ENCODE measurements around the gene NXPE1.

Gene NXPE1

GRCh38 chr11:114478768-114479167 is 80.9 kb downstream of the NXPE1 start:
- Histone ChIP-seq H3K9ac (ENCODE audit: low read length) (no peak overlapping the region), H3K4me3 (ENCODE audit: low read length) (no peak overlapping the region), H3K4me1 (ENCODE audit: control insufficient read depth, insufficient read depth, low read length) (no peaks in the 10 kb centered on the region), H3K27me3 (ENCODE audit: control insufficient read depth, insufficient read depth, low read length) (no peaks in the 10 kb centered on the region), H3K36me3 (ENCODE audit: control insufficient read depth, insufficient read depth, low read length) (no peaks in the 10 kb centered on the region), H3K9me3 (ENCODE audit: control insufficient read depth, low read length) (no peaks in the 10 kb centered on the region)

DNA sequence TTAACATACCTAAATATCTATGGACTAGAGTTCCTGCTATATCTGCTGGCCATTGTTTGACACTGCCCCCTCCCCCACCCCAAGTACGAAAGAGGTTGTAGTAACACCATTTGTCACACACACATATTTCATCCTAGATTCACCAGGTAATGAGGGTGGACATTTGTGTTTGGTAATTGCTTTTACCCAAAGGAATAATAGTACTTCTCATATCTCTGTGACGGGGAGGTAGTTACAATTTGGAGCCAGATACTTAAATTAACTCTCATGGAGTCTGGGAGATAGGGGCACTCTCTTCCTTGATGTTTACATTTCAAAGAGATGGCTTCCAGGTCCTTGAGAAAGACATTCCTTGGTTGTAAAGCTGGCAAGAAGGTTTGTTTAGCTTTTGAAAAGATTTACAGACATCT is 81.7 kb downstream of the NXPE1 start:
- Histone ChIP-seq H3K9ac (ENCODE audit: low read length) (no peak overlapping the region), H3K9me3 (ENCODE audit: control insufficient read depth, low read length) (no peaks in the 10 kb centered on the region), H3K27me3 (ENCODE audit: control insufficient read depth, insufficient read depth, low read length) (no peaks in the 10 kb centered on the region), H3K4me1 (ENCODE audit: control insufficient read depth, insufficient read depth, low read length) (no peaks in the 10 kb centered on the region), H3K36me3 (ENCODE audit: control insufficient read depth, insufficient read depth, low read length) (no peaks in the 10 kb centered on the region), H3K4me3 (ENCODE audit: low read length) (no peak overlapping the region)

DNA sequence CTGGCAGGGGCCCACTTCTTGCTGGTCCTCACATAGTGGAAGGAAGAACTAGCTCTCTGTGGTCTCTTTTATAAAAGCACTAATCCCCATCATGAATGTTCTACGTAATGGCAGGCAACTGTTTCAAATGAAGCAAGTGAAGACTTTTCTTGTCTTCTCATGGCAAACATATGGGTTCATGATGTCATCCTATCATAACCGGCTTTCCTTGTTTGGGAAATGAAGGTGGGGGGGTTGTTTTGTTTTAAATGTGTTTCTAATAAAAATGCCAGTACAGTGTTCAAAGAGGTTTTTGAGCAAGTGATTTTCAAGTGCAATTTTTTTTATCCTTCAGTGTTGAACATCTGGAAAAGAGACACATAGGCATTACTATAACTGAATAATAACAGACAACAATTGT is 87.0 kb downstream of the NXPE1 start:
- no peaks in the 10 kb centered on the region for H3K9me3 ChIP-seq (ENCODE audit: control insufficient read depth, low read length)
- H3K9ac ChIP-seq (ENCODE audit: low read length): no peak overlapping the region
- no peaks in the 10 kb centered on the region for H3K27me3 ChIP-seq (ENCODE audit: control insufficient read depth, insufficient read depth, low read length)
- no peak overlapping the region for H3K4me3 ChIP-seq (ENCODE audit: low read length)
- no peaks in the 10 kb centered on the region for H3K36me3 ChIP-seq (ENCODE audit: control insufficient read depth, insufficient read depth, low read length)
- no peaks in the 10 kb centered on the region for H3K4me1 ChIP-seq (ENCODE audit: control insufficient read depth, insufficient read depth, low read length)

Data from mucosa of stomach (tissue), 1 donor.